ENCODE data around the gene DMRT1.

Gene DMRT1

DNA sequence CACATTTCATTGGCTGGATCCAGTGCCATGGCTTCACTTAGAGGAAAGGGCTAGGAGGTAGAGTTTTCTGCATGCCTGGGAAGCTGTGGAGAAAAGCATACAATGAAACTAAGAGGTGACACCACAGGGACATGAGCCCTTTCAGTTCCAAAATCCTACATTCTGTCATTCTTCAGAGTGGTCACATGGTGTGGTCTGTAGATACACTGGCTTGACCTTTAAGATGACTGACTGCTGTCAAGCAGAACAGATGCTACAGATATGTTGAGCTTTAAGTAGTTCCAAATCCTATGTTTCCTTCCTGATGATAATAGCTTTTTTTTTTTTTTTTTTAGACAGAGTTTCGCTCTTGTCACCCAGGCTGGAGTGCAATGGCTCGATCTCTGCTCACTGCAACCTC is 161.2 kb downstream of the DMRT1 start:
- no peak for DNase-seq (ENCODE audit: low spot score)

- DNase-seq (ENCODE audit: low spot score), result no peak
These were observed 163.7 kb downstream of the DMRT1 start for GRCh38 chr9:1005043-1005667.

DNA sequence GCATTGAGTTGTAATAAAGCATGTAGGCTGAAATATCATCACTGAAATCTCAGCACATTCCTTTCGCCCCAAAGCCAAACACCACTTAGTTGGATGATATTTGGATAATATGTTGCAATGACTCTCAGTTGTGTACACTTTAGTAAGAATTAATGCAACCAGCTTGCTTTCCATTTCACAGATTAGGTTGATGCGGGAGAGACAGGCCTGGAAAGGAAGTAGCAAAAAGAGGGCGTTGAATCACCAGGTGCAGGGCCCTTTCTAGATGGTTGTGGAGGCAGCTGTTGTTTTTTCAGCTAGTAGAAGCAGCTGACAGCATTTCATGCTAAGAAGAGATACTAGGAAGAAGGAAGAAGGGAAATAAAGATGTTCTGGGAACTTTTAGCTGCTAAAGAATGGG is 165.8 kb downstream of the DMRT1 start:
- DNase-seq (ENCODE audit: low spot score), result no peak

- no peak for DNase-seq (ENCODE audit: low spot score)
These were observed 166.7 kb downstream of the DMRT1 start for GRCh38 chr9:1008216-1008615.

DNA sequence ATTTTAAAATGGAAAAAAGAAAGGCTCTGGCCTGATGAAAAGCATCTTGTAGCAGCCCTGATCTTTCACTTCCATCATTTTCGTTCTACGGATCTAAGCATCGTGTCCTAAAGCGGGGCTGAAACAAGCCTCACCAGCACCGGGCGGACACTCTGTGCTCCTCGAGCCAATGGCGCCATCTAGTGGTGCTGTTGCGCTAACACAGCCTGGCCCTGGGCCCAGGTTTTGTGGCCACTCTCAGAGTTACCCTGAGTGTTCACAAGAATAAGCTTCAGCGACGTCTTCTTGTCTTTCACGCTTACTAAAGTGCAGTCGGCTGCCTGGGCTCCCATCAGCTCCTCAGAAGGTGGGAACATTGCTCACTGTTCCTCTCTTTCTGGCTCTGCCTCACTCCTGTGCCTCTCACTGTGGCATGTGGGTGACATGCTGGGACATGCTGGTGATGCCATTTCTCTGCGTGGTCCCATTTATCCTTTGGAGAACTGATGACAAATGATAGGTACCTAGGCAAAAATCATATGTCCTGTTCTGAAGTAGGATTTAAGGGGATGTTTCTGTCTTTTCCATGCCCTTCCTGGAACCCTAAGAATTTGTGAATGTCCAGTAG is 167.7 kb downstream of the DMRT1 start:
- DNase-seq (ENCODE audit: low spot score), result peak; percentile 77

- DNase-seq (ENCODE audit: low spot score), result no peak
These were observed 171.5 kb downstream of the DMRT1 start for GRCh38 chr9:1013021-1013420.

- DNase-seq (ENCODE audit: low spot score), result no peak
These were observed 172.7 kb downstream of the DMRT1 start for GRCh38 chr9:1014225-1014624.

- DNase-seq (ENCODE audit: low spot score), result no peak
These were observed 173.1 kb downstream of the DMRT1 start for GRCh38 chr9:1014640-1015039.

DNA sequence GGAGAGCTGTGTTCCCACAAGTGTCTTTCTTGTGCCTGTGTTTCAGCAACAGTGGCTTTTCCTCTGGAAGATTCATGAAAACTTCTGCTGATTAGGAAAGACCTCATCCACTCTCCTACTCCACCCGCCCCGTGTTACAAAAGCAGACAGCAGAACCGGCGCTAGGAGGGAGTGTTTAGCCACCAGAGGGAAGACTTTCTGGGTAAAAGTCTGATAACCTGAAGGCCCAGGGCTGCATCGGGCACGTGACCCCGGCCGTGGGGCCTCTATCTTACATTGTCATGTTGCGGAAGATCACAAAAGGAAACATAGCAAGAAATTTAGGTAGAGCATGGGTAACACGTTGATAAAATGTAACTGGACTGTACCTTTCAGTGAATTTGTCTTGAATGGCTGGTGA is 176.6 kb downstream of the DMRT1 start:
- DNase-seq (ENCODE audit: low spot score), result no peak
